ENCODE results near the gene TGFBR2.

GRCh38 chr3:30620402-30621360, 14.3 kb downstream of the TGFBR2 start:
- no peak for TF ChIP-seq ATF3 (IDR thresholded peaks at IDR 0.05)
- TF ChIP-seq CTCF (IDR thresholded peaks at IDR 0.05; ENCODE audit: low read depth, low read length, missing input control) = no peak
- no peak for TF ChIP-seq YY1 (IDR thresholded peaks at IDR 0.05)
- TF ChIP-seq TAF1 (conservative IDR thresholded peaks at IDR 0.05) = no peak
- TF ChIP-seq RAD21 (IDR thresholded peaks at IDR 0.05) = no peak
- TF ChIP-seq MAX (IDR thresholded peaks at IDR 0.05) = no peak
- TF ChIP-seq EGR1 (IDR thresholded peaks at IDR 0.05; ENCODE audit: low read depth in 2 of 2) = no peak
